Measurements from ENCODE around the gene ID1. TPM values are rescaled to one million over a fixed set of nuclear protein-coding genes. Genes with fewer than 3 reads are reported as not detected.

ID1 gene
- total RNA-seq, 1 donor, result 98.9 TPM

GRCh38 chr20:31602779-31603441, 2.2 kb upstream of the ID1 start:
- no peak overlapping the region for H3K4me3 ChIP-seq (ENCODE audit: low read depth, low read length)
- TF ChIP-seq, protein P1, sequence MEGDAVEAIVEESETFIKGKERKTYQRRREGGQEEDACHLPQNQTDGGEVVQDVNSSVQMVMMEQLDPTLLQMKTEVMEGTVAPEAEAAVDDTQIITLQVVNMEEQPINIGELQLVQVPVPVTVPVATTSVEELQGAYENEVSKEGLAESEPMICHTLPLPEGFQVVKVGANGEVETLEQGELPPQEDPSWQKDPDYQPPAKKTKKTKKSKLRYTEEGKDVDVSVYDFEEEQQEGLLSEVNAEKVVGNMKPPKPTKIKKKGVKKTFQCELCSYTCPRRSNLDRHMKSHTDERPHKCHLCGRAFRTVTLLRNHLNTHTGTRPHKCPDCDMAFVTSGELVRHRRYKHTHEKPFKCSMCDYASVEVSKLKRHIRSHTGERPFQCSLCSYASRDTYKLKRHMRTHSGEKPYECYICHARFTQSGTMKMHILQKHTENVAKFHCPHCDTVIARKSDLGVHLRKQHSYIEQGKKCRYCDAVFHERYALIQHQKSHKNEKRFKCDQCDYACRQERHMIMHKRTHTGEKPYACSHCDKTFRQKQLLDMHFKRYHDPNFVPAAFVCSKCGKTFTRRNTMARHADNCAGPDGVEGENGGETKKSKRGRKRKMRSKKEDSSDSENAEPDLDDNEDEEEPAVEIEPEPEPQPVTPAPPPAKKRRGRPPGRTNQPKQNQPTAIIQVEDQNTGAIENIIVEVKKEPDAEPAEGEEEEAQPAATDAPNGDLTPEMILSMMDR (IDR thresholded peaks at IDR 0.05; ENCODE audit: insufficient read depth, low read length), result no peak
- DNase-seq (ENCODE audit: low read depth), result peak; percentile 40

GRCh38 chr20:31603822-31604566, 1.1 kb upstream of the ID1 start:
- peak; percentile 96 for DNase-seq (ENCODE audit: low read depth)
- peak overlapping the region; percentile 95 for H3K4me3 ChIP-seq (ENCODE audit: low read depth, low read length)
- TF ChIP-seq, protein P1 (IDR thresholded peaks at IDR 0.05; ENCODE audit: insufficient read depth, low read length), result no peak

DNA sequence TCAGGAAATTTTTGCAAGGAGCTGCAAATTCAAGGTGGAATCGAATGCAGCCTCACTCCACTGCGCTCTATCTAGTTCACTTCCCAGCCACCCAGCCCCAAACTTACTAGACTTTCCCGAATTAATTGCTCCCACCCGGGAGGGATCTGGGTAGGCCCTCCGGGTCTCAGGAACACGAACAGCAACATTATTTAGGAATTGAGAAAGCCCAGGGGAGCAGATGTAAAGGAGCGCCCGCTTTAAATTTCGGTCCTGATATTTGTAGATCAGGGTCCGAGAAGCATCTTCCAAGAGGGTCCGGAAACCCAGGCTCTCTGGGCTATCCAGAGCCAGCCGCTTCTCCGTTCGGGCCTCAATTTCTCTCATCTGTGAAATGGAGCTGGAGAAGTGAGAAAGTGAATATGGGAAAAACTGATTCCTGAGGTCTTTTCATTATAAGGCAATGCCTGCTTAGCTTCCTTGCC, 490 bp upstream of the ID1 start:
- TF ChIP-seq, protein P1 (IDR thresholded peaks at IDR 0.05; ENCODE audit: insufficient read depth, low read length), result no peak
- no peak for DNase-seq (ENCODE audit: low read depth)
- peak overlapping the region; percentile 95 for H3K4me3 ChIP-seq (ENCODE audit: low read depth, low read length)

DNA sequence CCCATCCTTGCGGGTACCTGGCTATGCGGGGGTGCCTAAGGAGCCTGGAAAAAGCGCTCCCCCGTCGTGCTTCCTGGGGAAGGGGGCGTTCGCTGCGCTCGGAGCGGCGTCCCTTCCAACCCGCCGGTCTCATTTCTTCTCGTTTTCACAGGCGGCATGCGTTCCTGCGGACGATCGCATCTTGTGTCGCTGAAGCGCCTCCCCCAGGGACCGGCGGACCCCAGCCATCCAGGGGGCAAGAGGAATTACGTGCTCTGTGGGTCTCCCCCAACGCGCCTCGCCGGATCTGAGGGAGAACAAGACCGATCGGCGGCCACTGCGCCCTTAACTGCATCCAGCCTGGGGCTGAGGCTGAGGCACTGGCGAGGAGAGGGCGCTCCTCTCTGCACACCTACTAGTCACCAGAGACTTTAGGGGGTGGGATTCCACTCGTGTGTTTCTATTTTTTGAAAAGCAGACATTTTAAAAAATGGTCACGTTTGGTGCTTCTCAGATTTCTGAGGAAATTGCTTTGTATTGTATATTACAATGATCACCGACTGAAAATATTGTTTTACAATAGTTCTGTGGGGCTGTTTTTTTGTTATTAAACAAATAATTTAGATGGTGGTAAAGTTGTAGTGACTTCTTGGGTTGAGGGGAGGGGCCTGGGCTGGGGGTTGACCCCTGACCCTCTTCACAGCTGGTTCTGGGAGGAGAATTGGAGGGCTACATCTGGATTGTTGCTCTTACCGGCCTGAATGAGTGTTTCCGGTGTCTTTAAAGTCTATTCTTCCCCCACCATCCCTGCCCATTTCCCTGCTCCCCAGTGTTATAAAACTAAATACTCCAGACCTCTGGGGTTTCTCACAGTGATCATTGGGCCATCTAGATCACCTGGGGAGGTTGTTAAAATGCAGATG, 1.1 kb downstream of the ID1 start:
- DNase-seq (ENCODE audit: low read depth), result peak; percentile 30
- TF ChIP-seq, protein P1 (IDR thresholded peaks at IDR 0.05; ENCODE audit: insufficient read depth, low read length), result no peak
- peak overlapping the region; percentile 95 for H3K4me3 ChIP-seq (ENCODE audit: low read depth, low read length)

- peak overlapping the region; percentile 95 for H3K4me3 ChIP-seq (ENCODE audit: low read depth, low read length)
- TF ChIP-seq, protein P1 (IDR thresholded peaks at IDR 0.05; ENCODE audit: insufficient read depth, low read length), result no peak
- peak; percentile 73 for DNase-seq (ENCODE audit: low read depth)
These were observed 1.9 kb downstream of the ID1 start for GRCh38 chr20:31606804-31607639.
